Stimulated activated CD4-positive, alpha-beta T cell treated with anti-CD3 and anti-CD28 coated beads, Interleukin-1b, Interleukin-23, amount 100 ng/mL, for 1 hour (primary cell): Measurements from ENCODE around the gene SRL.
"Not testable (repeated sequence)": the region's sequence is repeated elsewhere in the genome, so short reads cannot be mapped to it uniquely, and the experiment has no call there.

Experiments
- DNase-seq, 2 donors: peaks; one replicate each; pipeline ENCODE4 v3.0.0-alpha.2; 2020; ENCODE audit warnings: low read depth in 2 of 2

Gene SRL

DNA sequence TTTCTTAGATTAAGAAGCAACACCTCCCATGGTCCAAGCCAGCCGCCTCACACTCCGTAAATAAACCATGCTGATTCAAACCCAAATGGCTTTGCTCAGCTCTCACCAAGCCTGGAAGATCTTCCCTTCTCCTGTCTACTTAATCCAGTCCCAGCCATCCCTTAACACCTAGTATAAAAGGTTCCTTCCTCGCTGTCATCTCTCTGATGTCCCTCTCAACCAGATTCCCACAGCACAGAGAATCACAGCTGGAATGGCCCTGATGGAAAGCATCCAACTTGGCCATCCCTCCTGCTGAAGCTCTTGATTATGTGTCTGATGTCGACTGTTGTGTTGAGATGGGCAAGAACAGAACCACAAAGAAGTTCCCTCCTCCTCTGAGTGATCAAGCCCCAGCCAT lies 75.1 kb downstream of the SRL start:
- no peak for DNase-seq

GRCh38 chr16:4160658-4161430 lies 81.0 kb downstream of the SRL start:
- DNase-seq: no peak

GRCh38 chr16:4159726-4160125 lies 82.2 kb downstream of the SRL start:
- no peak for DNase-seq

GRCh38 chr16:4158143-4159093 lies 83.5 kb downstream of the SRL start:
- no peak for DNase-seq

DNA sequence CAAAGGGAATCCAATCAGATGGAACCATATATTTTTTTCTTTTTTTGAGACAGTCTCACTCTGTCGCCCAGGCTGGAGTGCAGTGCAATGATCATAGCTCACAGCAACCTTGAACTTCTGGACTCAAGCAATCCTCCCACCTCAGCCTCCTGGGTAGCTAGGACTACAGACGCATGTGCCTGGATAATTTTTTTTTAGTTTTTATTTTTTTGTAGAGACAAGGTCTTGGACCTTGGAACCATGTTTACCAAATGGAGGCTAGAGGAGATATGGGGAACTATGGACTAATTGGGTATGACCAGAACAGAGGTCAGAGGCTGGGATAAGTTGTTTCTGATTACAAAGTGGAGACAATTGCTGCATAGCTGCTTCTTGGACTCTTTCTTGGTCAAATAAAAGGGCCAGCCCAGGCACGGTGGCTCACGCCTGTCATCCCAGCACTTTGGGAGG lies 84.5 kb downstream of the SRL start:
- no peak for DNase-seq

DNA sequence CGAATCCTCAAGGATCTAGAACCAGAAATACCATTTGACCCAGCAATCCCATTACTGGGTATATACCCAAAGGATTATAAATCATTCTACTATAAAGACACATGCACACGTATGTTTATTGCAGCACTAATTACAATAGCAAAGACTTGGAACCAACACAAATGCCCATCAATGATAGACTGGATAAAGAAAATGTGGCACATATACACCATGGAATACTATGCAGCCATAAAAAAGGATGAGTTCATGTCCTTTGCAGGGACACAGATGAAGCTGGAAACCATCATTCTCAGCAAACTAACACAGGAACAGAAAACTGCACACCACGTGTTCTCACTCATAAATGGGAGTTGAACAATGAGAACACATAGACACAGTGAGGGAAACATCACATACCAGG lies 85.4 kb downstream of the SRL start:
- DNase-seq: not testable (repeated sequence)

- not testable (repeated sequence) for DNase-seq
Observed at GRCh38 chr16:4153364-4153763, 88.5 kb downstream of the SRL start.

- no peak for DNase-seq
Observed at GRCh38 chr16:4152267-4152666, 89.6 kb downstream of the SRL start.

DNA sequence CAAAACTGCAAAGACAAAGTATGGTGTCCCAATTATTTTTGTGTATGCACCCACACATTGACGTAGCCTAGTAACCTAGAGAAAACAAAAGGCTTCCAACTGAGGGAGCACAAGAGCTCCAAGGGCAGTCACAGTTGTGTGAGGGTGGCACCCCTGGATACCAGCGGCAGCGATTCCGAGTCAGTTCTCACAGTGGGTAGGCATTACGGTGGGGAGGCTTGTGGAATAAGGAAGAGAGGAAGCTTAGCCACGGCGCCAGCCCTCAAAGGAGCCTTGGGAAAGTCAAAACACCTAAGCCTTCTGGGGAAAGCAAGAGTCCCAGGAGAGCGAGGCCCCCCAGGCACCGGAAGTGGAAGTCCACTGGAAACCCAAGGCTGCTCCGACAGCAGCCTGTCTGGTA lies 94.6 kb downstream of the SRL start:
- no peak for DNase-seq

DNA sequence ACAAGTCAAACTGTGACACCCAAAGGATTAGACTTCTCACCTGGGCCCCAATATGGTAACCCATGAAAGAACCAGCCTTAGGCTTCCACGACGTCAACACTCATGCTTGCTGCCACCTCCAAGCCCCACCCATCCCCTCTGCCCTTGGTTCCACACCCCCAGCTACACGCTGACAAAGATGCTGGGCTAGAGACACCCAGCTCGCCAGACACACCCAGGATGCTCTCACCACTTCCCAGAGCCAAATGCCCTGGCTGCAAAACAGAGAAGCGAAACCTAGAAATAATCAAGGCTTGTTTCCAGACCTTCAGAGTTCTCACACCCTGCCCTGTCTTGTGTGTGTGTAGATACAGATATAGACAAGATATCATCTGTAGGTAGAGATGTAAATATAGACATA lies 99.6 kb downstream of the SRL start:
- DNase-seq: peak in 1 of 2 donors; percentile 25

- DNase-seq: no peak
Observed at GRCh38 chr16:4141604-4142003, 100.3 kb downstream of the SRL start.

- DNase-seq: no peak
Observed at GRCh38 chr16:4140652-4141051, 101.2 kb downstream of the SRL start.

DNA sequence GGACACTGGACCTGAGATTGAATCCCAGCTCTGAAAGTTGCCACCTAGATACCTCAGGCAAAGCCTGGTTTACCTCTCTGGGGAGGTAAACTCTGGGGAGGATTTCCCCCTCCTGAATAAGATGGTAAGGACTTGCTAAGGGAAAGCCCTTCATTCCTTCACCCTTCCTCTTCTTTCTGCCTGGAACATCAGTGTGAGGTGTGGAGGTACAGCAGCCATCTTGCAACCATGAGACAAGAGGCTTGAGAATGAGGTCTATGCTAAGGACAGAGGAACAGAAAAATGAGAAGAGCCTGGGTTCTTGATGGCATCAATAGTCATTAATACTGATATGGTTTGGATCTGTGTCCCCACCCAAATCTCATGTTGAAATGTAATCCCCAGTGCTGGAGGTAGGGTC lies 101.9 kb downstream of the SRL start:
- DNase-seq: no peak
